ENCODE measurements around the gene PHACTR1.
A peak's percentile ranks its signal among the peaks of the same experiment; 100 is the strongest.

PHACTR1 gene

GRCh38 chr6:12851123-12851695, 134.6 kb downstream of the PHACTR1 start:
- no peak for DNase-seq

GRCh38 chr6:12861603-12862002, 145.0 kb downstream of the PHACTR1 start:
- no peak for DNase-seq

GRCh38 chr6:12865117-12865516, 148.6 kb downstream of the PHACTR1 start:
- DNase-seq: no peak

GRCh38 chr6:12865671-12866181, 149.2 kb downstream of the PHACTR1 start:
- no peak for DNase-seq

- DNase-seq: no peak
These were observed 150.0 kb downstream of the PHACTR1 start for GRCh38 chr6:12866422-12867029.

- DNase-seq: no peak
These were observed 153.4 kb downstream of the PHACTR1 start for GRCh38 chr6:12869816-12870432.

- DNase-seq: no peak
These were observed 157.1 kb downstream of the PHACTR1 start for GRCh38 chr6:12873691-12874090.

- no peak for DNase-seq
These were observed 158.5 kb downstream of the PHACTR1 start for GRCh38 chr6:12875051-12875450.

GRCh38 chr6:12878741-12879140, 162.2 kb downstream of the PHACTR1 start:
- no peak for DNase-seq

- no peak for DNase-seq
These were observed 166.3 kb downstream of the PHACTR1 start for GRCh38 chr6:12882761-12883290.

GRCh38 chr6:12884983-12885382, 168.4 kb downstream of the PHACTR1 start:
- no peak for DNase-seq

- DNase-seq: no peak
These were observed 170.6 kb downstream of the PHACTR1 start for GRCh38 chr6:12886961-12887775.

GRCh38 chr6:12890171-12890790, 173.7 kb downstream of the PHACTR1 start:
- peak; percentile 7 for DNase-seq

- no peak for DNase-seq
These were observed 175.0 kb downstream of the PHACTR1 start for GRCh38 chr6:12891595-12891994.

- DNase-seq: no peak
These were observed 175.6 kb downstream of the PHACTR1 start for GRCh38 chr6:12892151-12892550.

- DNase-seq: no peak
These were observed 176.5 kb downstream of the PHACTR1 start for GRCh38 chr6:12893036-12893435.

- DNase-seq: no peak
These were observed 179.2 kb downstream of the PHACTR1 start for GRCh38 chr6:12895721-12896120.

GRCh38 chr6:12896208-12896733, 179.7 kb downstream of the PHACTR1 start:
- DNase-seq: no peak

- DNase-seq: no peak
These were observed 182.0 kb downstream of the PHACTR1 start for GRCh38 chr6:12898603-12899002.

- DNase-seq: no peak
These were observed 182.7 kb downstream of the PHACTR1 start for GRCh38 chr6:12899046-12899833.

GRCh38 chr6:12903246-12903645, 186.7 kb downstream of the PHACTR1 start:
- DNase-seq: peak; percentile 11

- DNase-seq: no peak
These were observed 193.3 kb downstream of the PHACTR1 start for GRCh38 chr6:12909833-12910232.

Data from CD4-positive, alpha-beta T cell treated with Interleukin-17A for 1 hour (primary cell).